Inflammatory macrophage treated with lipopolysaccharide for 4 hours (primary cell): ENCODE results near the gene PPIE.
"Not testable (repeated sequence)": the region's sequence is repeated elsewhere in the genome, so short reads cannot be mapped to it uniquely, and the experiment has no call there.

Experiments used
- DNase-seq: peaks from one replicate; pipeline ENCODE4 v3.0.0-alpha.2; 2020

PPIE gene

DNA sequence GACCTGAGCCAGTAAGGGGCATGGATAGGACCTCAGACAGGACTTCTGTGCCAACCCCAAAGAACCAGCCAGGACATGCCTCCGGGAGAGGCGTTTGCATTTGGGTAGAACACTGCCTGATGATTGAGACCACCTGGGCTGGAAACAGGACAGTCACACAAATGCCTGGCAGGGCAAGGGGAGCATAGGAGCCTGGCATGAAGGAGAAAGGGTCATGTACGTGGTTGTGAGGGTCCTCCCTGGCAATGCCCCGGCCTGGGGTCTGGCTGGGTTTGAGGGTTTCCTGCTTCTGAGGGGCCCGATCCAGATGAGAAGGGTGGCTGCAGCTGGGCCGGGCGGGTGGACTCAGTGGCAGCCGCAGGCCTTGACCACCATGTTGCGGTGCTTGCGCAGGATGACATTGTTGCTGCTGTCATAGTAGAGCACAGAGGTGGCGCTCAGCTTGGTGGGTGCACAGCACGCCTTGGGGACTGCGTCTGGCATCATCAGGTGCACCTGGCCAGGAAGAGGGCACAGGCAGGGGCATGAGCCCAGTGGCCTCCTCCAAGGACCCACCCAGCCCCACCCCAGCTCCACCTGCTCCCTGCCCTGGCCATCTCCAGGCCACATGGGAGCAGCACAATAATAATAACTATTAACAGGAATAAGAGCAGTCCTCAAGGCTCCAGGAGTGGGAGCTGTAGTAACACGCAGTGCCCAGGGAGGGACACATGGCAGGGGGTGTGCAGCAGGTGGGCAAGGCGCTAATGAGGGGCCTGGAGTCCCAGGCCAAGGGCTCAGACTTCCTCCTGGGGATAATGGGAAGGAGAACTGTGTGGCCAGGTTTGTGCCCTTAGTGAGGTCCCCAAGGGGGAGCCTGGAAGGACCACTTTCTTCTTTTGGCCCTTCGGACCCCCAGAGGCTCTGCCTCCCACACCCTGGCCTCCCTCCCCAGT lies 21.7 kb downstream of the PPIE start:
- no peak for DNase-seq

DNA sequence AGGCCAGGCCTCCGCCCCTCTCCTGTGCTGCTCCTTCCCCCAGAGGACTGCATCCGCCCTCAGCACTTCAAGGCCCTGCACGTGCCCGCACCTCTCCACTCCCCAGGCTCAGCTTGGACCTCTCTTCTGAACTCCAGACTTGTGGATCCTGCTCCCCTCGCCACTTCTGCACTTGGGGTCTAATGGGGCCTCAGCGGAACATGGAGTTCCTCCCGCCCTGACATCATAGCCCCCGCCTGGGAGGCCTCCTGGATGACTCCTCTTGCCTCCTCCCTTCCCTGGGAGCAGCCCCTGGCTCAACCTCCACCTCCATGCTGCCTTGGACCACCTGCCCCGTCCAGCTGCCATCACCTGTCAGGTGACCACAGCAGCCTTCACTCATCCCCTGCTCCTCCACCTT lies 22.3 kb downstream of the PPIE start:
- DNase-seq: no peak

DNA sequence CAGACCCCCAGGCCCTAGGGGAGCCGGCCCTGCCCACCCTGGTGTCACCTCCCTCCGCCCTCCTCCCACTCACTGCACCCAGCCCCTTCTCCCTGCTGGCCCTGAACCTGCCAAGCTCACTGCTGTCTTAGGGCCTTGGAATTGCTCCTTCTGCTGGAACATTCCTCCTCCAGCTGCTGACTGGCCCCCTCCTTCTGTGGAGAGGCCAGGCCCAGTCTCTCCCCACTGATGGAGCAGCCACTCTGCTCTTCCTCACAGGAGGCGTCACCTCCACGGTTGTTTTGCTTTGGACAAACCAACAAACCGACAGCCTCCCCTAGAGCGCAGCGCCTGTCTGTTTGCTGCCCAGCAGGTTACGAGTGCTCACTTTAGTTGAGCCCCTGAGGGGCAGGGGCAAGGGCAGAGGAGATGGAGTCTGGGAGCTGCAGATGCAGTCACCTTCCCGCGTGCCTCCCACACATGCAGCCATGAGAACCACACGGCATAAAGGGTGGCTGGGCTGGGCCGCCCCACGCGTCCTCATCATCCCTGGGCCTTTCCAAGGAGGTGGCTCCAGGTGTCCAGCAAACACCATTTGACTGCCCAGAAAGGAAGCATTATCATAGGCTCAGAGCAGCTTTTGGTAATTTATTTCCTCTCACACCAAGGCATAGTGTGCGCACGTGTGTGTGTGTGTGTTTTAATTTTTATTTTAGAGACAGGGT lies 23.0 kb downstream of the PPIE start:
- DNase-seq: no peak

DNA sequence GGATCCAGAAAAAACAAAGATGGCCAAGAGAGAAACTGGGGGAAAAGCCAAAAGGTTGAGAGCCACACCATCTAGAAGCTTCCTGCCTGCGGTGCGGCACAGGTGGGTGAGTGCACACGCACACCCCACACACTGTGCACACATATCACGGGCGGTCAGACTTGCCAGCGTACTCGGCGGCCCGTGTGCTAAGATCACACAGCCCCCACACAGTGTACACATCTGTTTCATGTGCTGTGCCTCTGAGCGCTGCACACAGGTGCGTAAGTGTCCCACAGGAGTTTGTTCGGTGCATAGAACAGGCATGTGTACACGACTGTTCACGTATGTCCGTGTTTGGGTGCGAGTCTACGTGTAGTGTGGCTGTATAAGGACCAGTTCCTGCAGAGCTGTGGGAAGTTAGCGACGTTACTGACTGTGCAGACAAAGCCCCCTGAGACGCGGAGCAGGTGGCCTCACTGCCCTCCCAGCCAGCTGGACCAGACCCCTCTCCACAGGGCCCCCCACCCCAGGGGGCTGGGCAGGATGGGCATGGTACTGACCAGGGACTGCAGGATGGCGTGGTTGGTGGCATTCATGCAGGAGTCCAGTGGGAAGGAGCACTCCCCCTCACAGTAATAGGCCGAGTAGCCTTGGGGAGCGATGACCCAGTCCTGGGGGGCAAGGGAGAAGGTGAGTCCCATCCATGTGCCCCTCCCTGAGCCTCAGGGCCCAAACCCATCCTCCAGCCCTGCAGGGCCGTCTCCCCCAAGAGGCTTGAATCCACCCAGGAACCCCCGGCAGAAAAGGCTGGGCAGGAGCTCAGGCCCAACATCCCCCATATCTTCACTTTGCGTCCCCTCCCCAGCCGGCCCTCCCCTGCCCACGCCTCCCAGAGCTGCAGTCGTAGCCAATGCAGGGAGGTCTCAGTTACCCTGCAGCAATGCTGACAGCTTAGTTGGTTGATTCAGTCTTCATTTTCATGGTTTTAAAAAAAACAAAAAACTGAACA lies 24.2 kb downstream of the PPIE start:
- no peak for DNase-seq

DNA sequence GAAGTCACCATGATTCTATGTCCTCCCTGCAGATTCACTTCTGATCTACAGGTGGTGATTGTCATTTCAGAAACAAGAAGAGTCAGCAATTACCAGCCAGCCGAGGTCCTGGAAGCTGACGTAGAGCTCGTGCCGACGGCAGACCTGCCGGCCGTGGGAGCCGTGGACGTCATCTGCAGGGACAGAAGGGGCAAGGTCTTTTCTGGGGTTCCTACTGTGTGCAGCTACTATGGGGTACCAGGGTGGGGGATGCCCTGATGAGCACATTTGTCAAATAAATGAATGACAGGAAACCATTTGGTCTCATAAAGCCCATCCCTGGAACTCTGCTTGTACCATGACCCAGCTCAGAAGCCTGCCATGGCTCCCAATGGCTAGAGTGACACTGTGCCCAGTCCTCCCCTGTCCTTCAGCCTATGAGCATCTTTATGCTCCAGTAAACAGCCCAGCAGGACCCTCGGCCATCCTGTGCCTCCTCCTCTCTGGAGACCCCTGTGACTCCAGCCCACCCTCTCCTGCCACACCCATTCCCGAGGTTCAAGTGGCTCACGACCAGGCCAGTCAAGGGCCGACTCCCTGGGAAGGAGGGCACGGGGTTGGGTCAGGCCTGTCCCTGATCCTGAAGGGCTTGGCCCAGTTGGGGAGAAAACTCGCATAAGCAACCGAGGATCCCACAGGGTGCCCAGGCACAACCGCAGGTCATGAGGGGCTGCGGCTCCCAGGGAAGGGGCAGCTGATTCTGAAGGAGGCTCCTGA lies 25.1 kb downstream of the PPIE start:
- DNase-seq: not testable (repeated sequence)

DNA sequence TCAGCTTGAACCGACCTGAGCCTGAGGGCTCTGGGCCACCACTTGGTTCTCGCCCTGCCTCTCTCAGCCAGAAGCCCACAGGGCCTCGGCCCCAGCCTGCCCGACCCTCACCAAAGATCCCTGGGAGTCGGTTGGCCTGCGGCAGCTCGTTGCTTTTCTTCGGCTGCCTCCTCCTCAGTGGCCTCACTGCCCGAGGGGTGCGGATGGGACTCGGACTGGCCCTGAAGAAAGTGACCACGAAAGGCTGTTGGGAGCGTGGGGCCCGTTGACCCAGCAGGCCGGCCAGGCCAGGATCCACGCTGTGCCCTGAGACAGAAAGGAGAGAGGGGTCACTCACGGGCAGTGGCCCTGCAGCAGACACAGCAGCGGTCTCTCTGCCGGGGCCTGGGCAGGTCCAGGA lies 25.8 kb downstream of the PPIE start:
- DNase-seq: not testable (repeated sequence)

DNA sequence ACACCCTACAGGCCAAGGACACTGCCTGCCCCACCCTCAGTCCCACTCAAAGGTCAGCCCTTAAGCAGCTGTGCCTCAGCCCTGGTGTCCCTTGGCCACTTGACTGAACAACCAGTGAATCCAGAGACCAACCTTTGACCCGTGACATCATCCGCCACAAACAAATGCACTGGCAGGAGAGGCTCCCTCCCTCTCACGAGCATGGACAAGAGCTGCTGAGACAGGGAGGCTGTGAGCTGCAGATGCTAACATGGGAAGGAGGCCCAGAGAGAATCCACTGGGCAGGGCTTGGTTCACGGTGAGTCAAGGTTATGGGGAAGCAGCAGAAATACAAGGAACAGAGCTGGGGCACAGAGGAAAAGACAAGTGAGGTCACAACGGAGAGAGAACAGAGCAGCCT lies 27.8 kb downstream of the PPIE start:
- not testable (repeated sequence) for DNase-seq

DNA sequence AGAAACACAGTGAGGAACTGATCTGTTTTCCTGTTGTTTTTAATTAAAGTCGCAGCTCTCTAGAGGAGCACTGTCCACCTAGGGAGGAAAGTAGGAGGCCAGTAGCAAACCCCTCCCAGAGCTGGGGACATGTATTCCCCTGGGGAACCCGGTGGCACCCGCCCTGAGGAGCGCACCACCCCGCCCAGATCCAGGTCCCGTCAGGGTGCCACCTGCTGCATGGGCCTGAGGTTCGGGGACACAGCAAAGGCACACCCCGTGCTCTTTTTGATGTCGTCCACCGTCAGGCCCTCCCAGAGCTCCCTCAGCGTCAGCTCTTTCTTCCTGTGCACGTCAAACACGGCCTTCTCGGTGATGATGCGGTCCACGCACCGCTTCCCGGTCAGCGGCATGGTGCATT lies 30.8 kb downstream of the PPIE start:
- DNase-seq: not testable (repeated sequence)

DNA sequence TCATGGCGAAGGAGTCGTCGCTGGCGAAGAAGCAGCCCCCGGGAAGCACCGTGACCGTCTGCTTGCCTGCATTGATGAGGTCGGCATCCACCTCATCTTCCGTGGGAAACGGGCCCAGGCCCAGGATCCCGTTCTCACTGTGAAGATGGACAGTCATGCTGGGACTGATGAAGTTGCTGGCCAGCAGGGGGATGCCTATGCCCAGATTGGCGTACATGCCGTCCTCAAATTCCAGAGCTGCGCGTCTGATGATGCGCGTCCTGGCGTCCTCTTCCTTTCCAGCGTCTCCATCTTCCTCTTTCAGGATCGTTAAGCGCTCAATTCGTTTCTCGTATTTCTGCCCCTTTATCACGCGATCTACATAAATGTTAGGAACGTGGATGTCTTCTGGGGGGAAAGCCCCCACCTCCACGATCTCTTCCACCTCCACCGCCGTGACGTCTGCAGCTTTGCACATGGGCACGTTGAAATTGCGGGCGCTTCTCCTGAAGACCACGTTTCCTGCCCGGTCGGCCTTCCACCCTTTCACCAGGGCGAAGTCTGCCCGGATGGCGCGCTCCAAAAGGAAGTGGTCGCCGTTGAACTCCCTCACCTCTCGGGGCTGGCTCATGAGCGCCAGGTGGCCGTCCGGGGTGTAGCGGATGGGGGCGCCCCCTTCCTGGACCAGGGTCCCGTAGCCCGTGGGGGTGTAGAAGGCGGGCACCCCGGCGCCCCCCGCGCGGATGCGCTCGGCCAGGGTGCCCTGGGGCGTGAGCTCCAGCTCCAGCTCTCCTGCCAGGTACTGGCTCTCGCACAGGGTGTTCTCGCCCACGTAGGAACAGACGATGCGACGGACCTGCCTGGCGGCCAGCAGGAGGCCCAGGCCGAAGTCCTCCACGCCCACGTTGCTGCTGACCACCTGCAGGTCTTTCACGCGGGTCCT lies 31.7 kb downstream of the PPIE start:
- DNase-seq: not testable (repeated sequence)

DNA sequence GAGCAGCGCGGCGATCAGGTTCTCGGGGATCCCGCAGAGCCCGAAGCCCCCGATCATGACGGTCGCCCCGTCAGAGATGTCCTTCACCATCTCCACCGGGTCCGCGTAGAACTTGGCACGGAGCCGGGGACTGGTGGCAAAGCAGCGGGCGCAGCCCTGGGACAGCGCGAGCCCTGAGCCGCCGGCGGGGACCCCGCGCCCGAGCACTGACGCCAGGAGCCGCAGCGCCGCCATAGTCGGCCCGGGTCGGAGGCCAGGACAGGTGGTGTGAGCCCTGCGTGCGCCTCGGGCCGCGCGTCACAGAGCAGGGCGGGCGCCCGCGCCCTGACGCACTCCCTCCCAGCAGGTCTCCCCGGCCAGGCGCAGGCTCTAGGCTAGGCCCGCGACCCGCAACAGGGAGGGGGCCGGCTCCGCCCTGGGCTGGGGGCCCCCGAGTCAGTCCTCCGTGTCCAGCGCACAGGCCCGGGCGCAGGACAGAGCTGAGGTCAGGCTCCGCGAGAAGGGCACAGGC lies 32.4 kb downstream of the PPIE start, which contains the start of gene OXCT2:
Gene OXCT2 (minus strand): TSS at position 327 of the 511 bp plus-strand sequence. CDS start 93 bp downstream, at position 234.
- DNase-seq: not testable (repeated sequence)

DNA sequence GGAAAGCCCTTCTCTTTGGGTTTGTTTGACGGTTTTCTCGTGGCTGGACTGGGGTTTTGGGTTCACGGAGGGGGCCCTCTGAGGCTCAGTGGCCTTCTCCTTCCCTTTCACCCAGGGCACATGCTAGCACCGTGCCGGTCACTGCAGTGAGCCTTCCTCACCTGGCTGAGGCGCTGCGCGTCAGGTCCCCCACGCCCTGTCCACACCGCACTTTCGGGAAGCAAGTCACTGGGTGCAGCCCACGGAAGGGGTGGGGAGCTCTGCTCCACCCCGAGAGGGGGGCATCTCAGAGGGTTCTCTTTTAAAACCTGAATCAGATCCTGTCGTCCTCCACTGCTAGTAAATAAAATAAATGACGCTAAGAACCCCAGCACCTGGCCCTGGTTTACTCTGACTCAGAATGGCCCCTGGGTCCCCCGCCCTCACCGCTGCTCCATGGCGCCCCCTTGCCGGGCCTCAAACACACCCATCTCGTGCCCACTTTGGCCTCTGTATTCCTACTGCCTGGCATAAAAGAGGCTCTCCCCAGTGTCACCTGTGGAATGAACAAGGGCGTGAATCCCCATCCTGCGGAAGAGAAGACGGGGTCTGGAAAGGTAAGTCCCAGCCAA lies 34.8 kb downstream of the PPIE start:
- DNase-seq: not testable (repeated sequence)

DNA sequence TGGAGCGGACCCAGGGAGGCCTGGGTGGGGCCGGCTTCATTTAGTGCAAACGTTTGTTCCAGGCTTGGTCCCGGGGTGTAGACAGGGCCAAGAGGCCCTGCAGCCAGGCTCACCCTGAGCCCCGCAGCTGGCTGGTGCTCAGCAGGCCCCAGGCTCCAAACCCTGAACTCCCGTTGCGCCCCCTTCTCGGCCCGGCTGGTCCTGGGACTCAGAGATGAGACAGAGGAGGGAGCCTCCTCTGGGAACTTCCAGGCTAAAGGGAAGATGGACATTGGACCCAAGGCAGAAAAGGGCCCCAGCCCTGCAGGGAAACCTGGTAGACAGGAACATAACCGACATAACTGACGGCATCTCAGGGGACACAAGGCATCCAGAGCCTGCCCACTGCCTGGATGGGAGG lies 36.5 kb downstream of the PPIE start:
- not testable (repeated sequence) for DNase-seq

DNA sequence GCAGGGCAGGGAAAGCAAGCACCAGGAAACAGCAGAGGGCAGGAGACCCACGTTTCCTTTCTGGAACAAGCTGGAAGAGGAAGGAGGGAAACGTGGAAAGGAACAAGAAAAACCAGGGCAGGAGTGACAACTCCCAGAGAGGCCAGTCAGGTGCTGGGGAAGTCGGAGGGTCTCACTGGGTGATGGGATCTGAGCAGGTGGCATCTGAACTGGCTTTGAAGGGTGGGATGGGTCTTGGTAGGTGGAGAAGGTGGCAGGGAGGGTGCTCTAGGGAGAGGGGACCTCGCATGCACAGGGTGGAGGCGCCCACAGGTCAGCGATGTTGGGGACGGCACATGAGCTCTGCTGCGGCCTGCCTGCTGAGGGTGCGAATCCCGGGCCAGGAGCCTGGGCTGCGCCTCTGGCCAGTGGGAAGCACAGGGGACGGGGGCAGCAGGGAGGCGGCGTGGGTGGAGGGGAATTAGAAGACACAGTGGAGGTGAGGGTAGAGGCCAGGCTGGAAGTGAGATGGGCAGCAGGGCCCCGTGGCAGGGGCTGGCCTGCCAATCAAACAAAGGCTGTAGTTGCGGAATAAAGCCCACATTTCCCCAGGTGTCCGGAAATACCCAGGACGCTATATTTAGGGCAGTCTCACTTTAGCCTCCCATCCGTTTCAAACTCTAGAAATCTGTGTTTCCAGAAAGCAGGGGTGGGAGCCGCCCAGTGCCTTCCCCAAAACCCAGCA lies 37.2 kb downstream of the PPIE start:
- not testable (repeated sequence) for DNase-seq

DNA sequence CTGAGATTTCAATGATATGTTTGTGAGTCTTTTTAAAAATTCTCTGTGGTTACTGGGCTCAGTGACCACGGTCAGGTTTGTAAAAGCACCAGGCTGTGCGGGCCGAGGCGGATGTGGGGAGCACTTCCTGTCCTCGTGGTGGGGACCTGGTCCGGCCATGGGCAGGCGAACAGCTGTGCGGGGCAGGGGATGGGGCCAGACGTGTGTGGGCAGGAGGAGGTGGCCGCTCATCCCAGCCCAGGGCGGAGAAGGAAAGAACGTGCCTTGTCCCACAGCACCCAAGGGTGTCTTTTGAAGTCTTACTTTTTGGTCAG lies 37.7 kb downstream of the PPIE start:
- DNase-seq: no peak

DNA sequence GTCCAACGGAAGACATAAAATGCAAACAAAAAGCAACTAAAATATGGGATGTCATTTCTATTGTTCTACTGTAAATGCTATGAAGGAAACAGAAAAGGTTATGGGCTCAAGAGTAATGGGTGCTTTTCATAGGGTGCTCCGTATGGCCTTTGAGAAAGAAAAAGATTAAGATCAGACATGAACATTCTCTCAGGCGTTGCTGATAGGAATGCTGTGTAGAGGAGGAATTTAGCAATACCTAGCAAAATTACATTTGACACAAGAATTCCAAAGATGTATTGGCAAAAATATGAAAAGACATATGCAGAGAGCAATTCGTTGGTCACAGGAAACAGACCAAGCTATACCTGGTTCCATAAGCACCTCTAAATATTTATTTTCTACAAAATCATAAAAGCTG lies 38.2 kb downstream of the PPIE start:
- DNase-seq: no peak

DNA sequence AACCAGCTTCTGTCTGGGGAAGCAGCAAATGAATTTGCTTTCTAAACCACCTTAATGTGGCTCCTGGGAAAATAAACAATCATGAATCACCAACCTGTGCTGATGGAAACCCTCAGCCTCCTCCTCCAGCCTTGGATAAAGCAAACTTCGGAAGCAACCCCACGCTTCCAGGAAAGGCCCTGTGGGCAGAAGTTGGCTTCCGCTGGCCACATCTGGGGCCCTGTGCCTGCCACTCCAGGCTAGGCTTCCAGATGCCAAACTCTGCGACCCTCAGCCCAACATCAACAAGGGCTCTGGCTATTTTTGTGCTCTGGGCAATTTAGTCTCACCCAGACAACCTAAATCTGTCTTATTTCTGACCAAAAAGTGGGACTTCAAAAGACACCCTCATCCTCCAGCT lies 38.6 kb downstream of the PPIE start:
- no peak for DNase-seq

DNA sequence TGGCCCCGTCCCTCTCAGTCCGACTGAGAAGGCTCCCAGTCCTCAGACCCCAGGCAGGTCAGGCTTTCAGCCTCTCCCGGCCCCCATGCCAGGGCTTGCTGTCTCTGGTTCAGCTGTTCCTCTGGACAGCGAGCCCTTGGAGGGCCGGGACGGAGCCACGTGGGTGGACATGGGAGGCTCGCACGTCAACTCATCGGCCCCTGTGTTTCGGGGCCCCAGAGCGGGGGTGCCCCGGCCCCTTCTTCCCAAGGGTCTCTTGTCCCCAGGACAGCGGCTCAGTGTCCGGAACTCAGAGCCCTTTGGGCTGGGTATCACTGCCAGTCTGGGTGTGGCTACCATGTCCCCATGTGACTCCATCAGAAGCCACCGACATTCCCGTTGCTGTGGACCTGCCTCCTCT lies 39.2 kb downstream of the PPIE start:
- DNase-seq: not testable (repeated sequence)

DNA sequence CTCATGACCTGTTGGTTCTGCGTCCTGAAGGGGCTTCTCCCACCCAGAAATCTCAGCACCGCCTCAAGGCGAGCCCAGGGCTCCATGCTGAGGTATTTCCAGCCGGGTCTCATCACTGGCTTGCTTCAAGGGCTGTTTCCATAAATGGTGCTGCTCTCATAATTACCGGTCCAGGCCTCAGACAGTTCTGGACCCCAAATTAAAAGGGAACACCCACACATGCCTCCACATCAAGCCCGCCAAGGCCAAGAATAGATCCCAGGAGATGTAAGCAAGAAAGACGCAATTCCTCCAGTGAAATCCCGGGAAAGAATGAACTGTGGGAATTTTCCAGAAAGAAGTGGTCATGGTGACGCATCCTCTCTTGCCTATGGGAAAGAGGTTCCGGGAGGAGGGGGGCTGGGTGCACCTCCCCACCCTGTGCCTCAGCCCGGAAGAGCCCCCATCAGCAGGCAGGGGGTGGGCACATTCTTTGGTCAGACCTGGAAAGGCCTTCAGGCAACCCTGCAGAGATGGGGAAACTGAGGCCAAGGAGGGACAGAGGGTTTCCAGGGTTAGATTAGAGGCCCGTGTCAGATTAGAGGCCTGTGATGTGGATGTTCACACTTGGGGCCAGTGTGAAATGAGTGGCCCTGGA lies 39.9 kb downstream of the PPIE start:
- not testable (repeated sequence) for DNase-seq

DNA sequence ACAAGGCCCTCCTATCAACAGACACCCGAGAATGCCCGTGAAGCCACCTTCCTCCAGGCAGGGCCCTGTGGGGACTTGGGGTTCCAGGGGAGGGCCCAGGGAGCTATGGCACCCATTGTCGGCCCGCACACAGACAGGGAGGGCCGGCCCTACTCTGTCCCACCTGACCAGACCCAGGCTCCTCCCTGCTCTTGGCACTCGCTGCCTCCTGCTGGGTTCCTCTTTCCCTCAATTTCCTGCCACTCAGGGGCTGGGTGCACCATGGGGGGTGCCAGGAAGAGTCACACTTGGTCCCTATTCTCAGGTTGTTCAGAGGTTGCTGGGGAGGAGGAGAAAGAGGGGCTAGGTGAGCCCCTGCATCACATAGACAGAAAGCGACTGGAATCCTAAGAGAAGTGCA lies 40.5 kb downstream of the PPIE start:
- no peak for DNase-seq
